GM12891 (cell line): ENCODE results near the gene ALK.

Experiments
- POLR2AphosphoS5 ChIP-seq: IDR thresholded peaks from 2 replicates; pipeline ENCODE4 v1.6.1; 2011; ENCODE audit warnings: low read depth, low read length, control low read depth
- TAF1 ChIP-seq: IDR thresholded peaks from 2 replicates; pipeline ENCODE4 v1.6.1; 2011; ENCODE audit warnings: low read depth, low read length, control low read depth

DNA sequence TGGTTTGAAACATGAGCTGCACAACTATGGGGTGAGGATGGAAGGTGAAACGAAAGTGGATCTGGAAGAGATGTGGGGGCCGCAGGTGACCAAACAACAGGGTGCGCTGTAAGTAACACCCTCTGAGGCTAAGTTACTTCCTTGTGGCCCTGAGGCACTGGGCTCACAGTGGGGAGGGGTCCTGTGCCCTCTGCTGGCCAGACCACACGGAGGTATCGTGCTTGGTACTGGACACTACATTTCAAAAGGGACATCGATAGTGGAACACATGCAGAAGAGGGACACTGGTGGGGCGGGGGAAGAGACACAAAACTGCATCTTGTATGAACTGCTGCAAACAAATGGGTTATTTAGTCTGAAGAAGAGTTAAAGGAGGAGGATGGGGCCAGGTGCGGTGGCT lies 695.6 kb downstream of the ALK start:
- no peak for TF ChIP-seq POLR2AphosphoS5
- no peak for TF ChIP-seq TAF1
